ENCODE data around the gene LRBA.
"Not testable (repeated sequence)": the region's sequence is repeated elsewhere in the genome, so short reads cannot be mapped to it uniquely, and the experiment has no call there.

Gene LRBA

GRCh38 chr4:150768497-150768896 is 246.6 kb downstream of the LRBA start:
- ATAC-seq: no peak
- Mint-ChIP-seq H3K27me3 (no peaks in the 10 kb centered on the region), H3K27ac (no peak overlapping the region), H3K4me3 (no peak overlapping the region), H3K4me1 (peaks cover 15% of the 10 kb centered on the region), H3K9me3 (no peaks in the 10 kb centered on the region)
- no peak for DNase-seq

- ATAC-seq (no peak), DNase-seq (no peak)
- Mint-ChIP-seq H3K27ac (no peak overlapping the region), H3K9me3 (no peaks in the 10 kb centered on the region), H3K4me3 (no peak overlapping the region), H3K4me1 (peaks cover 14% of the 10 kb centered on the region), H3K27me3 (no peaks in the 10 kb centered on the region)
These were observed 249.9 kb downstream of the LRBA start for GRCh38 chr4:150765216-150765615.

- DNase-seq: no peak
- Mint-ChIP-seq H3K9me3 (no peaks in the 10 kb centered on the region), H3K4me3 (no peak overlapping the region), H3K27ac (no peak overlapping the region), H3K4me1 (peaks cover 6% of the 10 kb centered on the region), H3K27me3 (no peaks in the 10 kb centered on the region)
- ATAC-seq: no peak
These were observed 263.4 kb downstream of the LRBA start for GRCh38 chr4:150751648-150752047.

- H3K4me3 Mint-ChIP-seq: no peak overlapping the region
- H3K9me3 Mint-ChIP-seq: no peaks in the 10 kb centered on the region
These were observed 264.3 kb downstream of the LRBA start for GRCh38 chr4:150750824-150751223.

GRCh38 chr4:150746156-150746555 is 268.9 kb downstream of the LRBA start:
- Mint-ChIP-seq H3K4me3 (no peak overlapping the region), H3K27me3 (no peaks in the 10 kb centered on the region), H3K4me1 (no peaks in the 10 kb centered on the region), H3K27ac (peak overlapping the region in 1 of 2 donors; percentile 56), H3K9me3 (no peaks in the 10 kb centered on the region)
- no peak for DNase-seq
- no peak for ATAC-seq

More at GRCh38 chr4:150750824-150751223, 264.3 kb downstream of the LRBA start:
- H3K27ac Mint-ChIP-seq: no peak overlapping the region
- H3K4me1 Mint-ChIP-seq: peaks cover 6% of the 10 kb centered on the region
- ATAC-seq (no peak), DNase-seq (no peak)
- no peaks in the 10 kb centered on the region for H3K27me3 Mint-ChIP-seq

GRCh38 chr4:150744570-150744969 is 270.5 kb downstream of the LRBA start:
- Mint-ChIP-seq H3K4me1 (no peaks in the 10 kb centered on the region), H3K27me3 (no peaks in the 10 kb centered on the region), H3K27ac (no peak overlapping the region), H3K4me3 (no peak overlapping the region), H3K9me3 (no peaks in the 10 kb centered on the region)
- no peak for ATAC-seq
- DNase-seq: no peak

- Mint-ChIP-seq H3K4me3 (no peak overlapping the region), H3K27me3 (no peaks in the 10 kb centered on the region), H3K27ac (peak overlapping the region in 1 of 2 donors; percentile 50), H3K9me3 (no peaks in the 10 kb centered on the region), H3K4me1 (no peaks in the 10 kb centered on the region)
- ATAC-seq (no peak), DNase-seq (no peak)
These were observed 271.3 kb downstream of the LRBA start for GRCh38 chr4:150743564-150744342.

GRCh38 chr4:150742930-150743329 is 272.2 kb downstream of the LRBA start:
- DNase-seq, H3K4me1 Mint-ChIP-seq, H3K9me3 Mint-ChIP-seq, H3K27me3 Mint-ChIP-seq, ATAC-seq, H3K27ac Mint-ChIP-seq, H3K4me3 Mint-ChIP-seq: not testable (repeated sequence)

- H3K9me3 Mint-ChIP-seq: no peaks in the 10 kb centered on the region
- peak overlapping the region in 1 of 2 donors; percentile 31 for H3K27ac Mint-ChIP-seq
- ATAC-seq (no peak), DNase-seq (no peak)
- no peak overlapping the region for H3K4me3 Mint-ChIP-seq
- no peaks in the 10 kb centered on the region for H3K27me3 Mint-ChIP-seq
- no peaks in the 10 kb centered on the region for H3K4me1 Mint-ChIP-seq
These were observed 275.5 kb downstream of the LRBA start for GRCh38 chr4:150739591-150739990.

- peaks cover 21 to 30% of the 10 kb centered on the region in 2 donors for H3K9me3 Mint-ChIP-seq
- no peak overlapping the region for H3K27ac Mint-ChIP-seq
- ATAC-seq: no peak
- no peak for DNase-seq
- no peaks in the 10 kb centered on the region for H3K4me1 Mint-ChIP-seq
- H3K4me3 Mint-ChIP-seq: no peak overlapping the region
- H3K27me3 Mint-ChIP-seq: no peaks in the 10 kb centered on the region
These were observed 289.0 kb downstream of the LRBA start for GRCh38 chr4:150725957-150726523.

- no peak overlapping the region for H3K27ac Mint-ChIP-seq
- H3K4me1 Mint-ChIP-seq: peaks cover 5% of the 10 kb centered on the region
- ATAC-seq (no peak), DNase-seq (no peak)
- no peaks in the 10 kb centered on the region for H3K27me3 Mint-ChIP-seq
- H3K4me3 Mint-ChIP-seq: no peak overlapping the region
- peaks cover 21 to 30% of the 10 kb centered on the region in 2 donors for H3K9me3 Mint-ChIP-seq
These were observed 291.2 kb downstream of the LRBA start for GRCh38 chr4:150723727-150724411.

- Mint-ChIP-seq H3K27ac (no peak overlapping the region), H3K9me3 (peaks cover 20 to 23% of the 10 kb centered on the region in 2 donors), H3K27me3 (no peaks in the 10 kb centered on the region), H3K4me1 (peaks cover 5% of the 10 kb centered on the region), H3K4me3 (no peak overlapping the region)
- ATAC-seq: no peak
- no peak for DNase-seq
These were observed 292.1 kb downstream of the LRBA start for GRCh38 chr4:150722908-150723362.

- Mint-ChIP-seq H3K4me1 (peaks cover 5% of the 10 kb centered on the region), H3K9me3 (peaks cover 6 to 7% of the 10 kb centered on the region in 2 donors), H3K27me3 (no peaks in the 10 kb centered on the region), H3K27ac (no peak overlapping the region), H3K4me3 (no peak overlapping the region)
- DNase-seq: no peak
- peak; percentile 23 for ATAC-seq
These were observed 294.0 kb downstream of the LRBA start for GRCh38 chr4:150720973-150721518.

- H3K9me3 Mint-ChIP-seq: no peaks in the 10 kb centered on the region
- ATAC-seq (no peak), DNase-seq (no peak)
- H3K27ac Mint-ChIP-seq: no peak overlapping the region
- H3K4me3 Mint-ChIP-seq: no peak overlapping the region
- H3K4me1 Mint-ChIP-seq: peaks cover 5% of the 10 kb centered on the region
- H3K27me3 Mint-ChIP-seq: no peaks in the 10 kb centered on the region
These were observed 297.1 kb downstream of the LRBA start for GRCh38 chr4:150717952-150718351.

GRCh38 chr4:150714462-150715438 is 300.3 kb downstream of the LRBA start:
- H3K4me1 Mint-ChIP-seq: no peaks in the 10 kb centered on the region
- no peak for ATAC-seq

More at GRCh38 chr4:150714462-150715438, 300.3 kb downstream of the LRBA start:
- Mint-ChIP-seq H3K4me3 (no peak overlapping the region), H3K27ac (no peak overlapping the region), H3K9me3 (no peaks in the 10 kb centered on the region), H3K27me3 (no peaks in the 10 kb centered on the region)
- no peak for DNase-seq

Data from stimulated activated naive CD8-positive, alpha-beta T cell treated with anti-CD3 and anti-CD28 coated beads, Interleukin-15, amount 100 ng/mL, for 72 hours (primary cell).